Stimulated activated CD4-positive, alpha-beta T cell treated with anti-CD3 and anti-CD28 coated beads, Interleukin-2, amount 100 ng/mL, for 24 hours (primary cell): ENCODE results near the gene UBE2H.
A peak's percentile ranks its signal among the peaks of the same experiment; 100 is the strongest.
"Not testable (repeated sequence)": the region's sequence is repeated elsewhere in the genome, so short reads cannot be mapped to it uniquely, and the experiment has no call there.

Experiments
- DNase-seq, 2 donors: peaks; one replicate each; pipeline ENCODE4 v3.0.0-alpha.2; 2020

Gene UBE2H

DNA sequence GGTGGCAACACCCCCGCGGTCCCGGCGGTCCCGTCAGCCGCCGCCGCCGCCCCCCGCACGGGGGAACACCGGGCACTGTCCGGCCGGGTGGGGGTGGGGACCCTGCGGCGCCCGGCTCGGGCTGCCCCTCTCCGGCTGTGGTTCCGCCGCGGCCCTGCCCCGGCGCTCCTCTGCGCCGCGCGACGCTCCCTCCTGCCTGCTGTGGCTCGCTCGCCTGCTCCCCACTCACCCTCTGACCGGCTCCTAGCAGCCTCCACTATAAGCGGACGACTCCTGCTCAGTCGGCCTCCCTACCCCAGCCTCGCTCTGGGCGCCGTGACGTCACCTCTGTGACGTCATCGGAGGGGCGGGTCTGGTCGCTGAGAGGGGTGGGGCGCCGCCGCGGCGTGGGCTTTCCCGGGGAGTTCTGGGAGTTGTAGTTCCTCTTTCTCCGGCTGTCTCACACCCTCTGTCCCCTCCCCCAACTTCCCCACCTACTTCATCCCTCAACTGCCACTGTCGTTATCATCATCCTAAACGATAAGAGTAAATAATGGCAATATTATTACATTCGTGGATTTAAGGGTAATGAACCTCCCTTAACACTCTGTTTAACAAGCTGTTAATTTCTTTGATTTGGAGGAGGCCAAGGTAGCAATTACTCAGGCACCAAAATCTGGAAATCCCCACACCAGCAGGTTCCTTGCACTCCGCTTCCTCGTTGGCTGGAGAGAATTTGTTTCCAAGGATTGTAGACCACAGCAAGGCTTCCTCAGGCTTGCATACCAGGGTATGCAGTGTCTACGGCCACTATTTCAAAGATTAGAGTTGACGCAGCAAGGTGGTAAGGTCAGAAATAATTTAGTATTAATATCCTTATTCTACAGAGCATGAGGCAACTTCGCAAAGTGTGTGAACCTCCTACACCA lies at the start of gene UBE2H:
UBE2H (minus strand) TSS at position 308 of the 908 bp plus-strand sequence. CDS start 405 bp downstream, outside the sequence.
- DNase-seq = peak; percentile 93 to 94

DNA sequence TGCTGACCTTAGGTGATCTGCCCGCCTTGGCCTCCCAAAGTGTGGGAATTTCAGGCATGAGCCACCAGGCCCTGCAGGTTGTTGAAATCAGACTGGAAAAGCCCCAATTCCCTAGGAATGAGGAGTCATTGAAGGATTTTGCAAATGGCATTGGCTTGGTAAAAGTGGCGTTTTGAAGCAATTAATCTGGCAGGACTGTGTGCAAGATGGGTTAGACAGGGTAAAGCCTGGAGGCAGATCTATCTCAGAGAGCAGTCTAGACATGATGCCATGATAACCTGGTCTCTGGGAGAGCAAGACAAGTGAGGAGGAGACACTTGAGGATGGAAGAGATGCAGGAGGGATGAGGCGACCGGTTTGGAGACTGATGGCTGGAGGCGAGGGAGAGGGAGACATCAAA lies 45.7 kb upstream of the UBE2H start:
- no peak for DNase-seq

DNA sequence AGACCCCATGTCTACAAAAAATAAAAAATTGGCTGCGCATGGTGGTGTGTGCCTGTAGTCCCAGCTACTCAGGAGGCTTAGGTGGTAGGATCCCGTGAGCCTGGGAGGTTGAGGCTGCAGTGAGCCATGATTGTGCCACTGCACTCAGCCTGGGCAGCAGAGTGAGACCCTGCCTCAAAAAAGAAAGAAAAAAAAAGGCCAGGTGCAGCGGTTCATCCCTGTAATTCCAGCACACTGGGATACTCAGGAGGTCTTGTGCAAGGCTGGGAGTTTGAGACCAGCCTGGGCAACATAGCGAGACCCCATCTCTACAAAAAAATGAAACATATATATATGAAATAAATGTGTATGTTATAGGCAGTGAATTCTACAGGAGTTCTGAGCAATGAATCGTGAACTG lies 44.5 kb upstream of the UBE2H start:
- no peak for DNase-seq

DNA sequence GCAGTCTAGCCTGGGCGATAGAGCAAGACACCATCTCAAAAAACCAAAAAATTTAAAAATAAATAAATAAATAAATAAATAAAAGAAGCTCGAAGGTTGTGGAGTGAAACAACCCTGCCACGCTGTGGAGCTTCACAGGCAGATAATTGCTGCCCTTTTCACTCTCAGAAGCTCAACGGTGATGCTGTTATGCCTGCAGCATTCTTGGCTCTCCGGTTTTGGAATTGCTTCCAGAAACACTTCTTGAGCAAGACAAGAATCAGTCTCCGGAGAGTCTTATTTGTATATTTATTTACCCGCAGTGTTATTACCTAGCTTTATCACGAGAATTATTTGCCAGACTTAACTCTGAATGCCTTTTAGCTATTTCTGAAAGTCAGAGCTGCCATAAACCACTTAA lies 40.5 kb upstream of the UBE2H start:
- no peak for DNase-seq

DNA sequence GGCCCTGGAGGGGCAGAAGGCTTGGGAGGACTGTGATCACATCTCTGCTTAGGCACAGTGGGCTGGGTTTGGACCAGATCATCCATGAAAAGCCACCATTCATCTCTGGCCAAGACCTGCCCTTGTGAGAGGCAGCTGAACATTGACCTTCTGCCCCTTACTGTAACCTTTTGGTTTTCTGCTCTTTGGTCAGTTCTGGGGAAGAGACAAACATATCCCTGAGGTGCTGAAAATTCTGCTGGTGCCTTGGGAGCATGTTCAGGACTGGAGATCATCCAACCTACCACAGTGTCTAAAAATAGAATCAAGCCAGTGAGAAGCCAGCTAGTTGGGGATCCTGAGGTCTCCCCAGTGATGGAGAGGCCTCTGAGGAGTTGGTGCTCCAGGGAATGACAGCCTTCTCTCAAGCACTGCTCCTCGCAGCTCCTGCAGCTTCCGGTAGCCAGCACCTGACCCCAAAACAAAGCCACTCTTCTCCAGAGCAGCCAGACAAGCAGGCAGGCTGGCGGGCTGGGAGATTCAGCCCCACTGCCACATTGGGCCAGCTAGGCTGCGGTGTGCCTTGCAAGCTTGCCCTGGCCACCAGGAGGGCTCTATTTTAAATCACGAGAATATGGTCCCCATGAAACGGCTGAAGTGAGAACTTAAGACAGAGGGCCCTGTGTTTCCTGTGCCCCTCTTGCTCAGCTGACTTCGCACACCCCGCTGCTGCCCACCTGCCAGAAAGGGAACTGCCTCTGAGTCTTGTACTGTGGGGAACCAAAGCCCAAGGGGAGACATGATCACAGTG lies 37.8 kb upstream of the UBE2H start:
- no peak for DNase-seq

DNA sequence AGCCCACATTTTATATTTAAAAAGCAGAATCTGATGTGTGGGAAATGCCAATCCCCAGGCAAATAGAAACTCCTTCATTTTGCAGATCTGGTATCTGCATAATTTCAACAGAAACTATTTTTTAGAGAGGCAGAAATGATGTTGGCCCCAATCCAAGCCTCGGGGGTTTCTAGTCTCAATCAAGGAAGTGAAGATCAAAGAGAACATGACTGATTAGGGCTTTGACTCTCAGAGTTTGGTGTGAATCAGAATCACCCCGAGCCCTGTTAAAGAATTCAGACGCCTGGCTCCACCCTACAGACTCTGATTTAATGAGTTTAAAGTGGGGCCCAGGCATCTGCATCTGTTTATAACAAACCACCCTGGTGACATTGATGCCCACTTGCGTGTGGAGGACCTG lies 36.7 kb upstream of the UBE2H start:
- peak; percentile 57 to 67 for DNase-seq

DNA sequence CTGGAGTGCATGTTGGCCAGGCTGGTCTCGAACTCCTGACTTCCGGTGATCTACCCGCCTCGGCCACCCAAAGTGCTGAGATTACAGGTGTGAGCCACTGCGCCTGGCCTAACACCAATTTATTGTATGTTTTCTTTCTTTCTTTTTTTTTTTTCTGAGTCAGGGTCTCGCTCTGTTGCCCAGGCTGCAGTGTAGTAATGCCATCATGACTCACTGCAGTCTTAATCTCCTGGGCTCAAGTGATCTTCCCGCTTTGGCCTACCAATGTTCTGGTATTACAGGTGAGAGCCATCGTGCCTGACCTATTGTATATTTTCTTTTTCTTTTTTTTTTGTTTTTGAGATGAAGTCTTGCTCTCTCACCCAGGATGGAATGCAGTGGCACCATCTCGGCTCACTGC lies 33.8 kb upstream of the UBE2H start:
- no peak for DNase-seq

DNA sequence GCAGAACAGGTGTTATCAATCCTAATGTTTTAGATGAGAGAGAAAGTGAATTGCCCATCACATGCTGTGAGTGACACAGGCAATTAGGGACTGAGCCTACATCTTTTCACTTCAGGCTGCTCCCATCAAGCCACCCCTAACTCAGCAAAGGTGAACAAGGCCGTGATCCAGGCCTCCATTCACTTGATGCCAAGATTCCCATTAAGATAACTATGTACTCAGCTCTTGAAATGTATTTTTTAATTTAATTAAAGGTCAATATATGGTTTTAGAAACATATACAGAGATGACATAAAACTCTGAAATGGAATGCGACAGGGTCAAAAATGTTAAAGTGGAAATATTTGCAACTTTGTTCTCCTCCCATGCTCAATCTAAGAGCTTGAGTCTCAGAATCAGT lies 27.9 kb upstream of the UBE2H start:
- no peak for DNase-seq

DNA sequence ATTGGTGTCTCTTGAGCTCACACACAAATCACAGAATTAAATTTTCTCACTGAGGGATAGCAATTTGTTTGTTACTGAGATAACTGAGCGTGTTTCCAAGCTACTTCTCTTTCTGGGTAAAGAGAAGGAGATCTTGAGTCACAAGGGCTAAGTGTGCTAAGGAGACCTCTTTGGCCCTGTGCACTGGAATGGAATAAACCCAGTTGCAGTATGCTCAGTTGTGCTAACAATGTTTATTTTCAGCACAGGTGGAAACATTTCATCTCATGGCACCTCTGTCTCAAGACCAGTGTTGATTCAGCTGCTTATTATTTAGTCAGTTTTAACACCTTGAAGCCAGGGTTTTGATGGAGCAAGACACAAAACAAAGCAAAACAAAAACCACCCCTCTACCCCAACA lies 22.5 kb upstream of the UBE2H start:
- DNase-seq = no peak

DNA sequence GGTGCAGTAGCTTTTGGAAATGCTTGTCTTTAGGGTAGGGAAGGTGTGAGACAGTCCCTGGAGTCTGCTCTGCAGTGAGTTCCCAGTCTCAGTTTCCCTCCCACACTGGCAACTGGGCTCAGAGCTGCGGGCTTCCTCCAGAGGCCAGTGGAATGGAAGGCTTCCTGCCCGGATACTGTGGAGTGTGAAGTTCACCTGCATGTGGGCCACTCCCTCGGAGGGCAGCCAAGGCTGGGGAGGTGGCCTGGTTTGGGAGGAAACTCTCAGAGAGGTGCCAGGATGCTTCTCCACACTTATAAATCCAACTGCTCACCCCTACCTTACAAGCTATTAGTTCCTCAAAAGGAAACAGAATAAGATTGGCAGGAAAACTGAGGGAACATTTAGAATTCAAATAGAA lies 18.1 kb upstream of the UBE2H start:
- DNase-seq = no peak

DNA sequence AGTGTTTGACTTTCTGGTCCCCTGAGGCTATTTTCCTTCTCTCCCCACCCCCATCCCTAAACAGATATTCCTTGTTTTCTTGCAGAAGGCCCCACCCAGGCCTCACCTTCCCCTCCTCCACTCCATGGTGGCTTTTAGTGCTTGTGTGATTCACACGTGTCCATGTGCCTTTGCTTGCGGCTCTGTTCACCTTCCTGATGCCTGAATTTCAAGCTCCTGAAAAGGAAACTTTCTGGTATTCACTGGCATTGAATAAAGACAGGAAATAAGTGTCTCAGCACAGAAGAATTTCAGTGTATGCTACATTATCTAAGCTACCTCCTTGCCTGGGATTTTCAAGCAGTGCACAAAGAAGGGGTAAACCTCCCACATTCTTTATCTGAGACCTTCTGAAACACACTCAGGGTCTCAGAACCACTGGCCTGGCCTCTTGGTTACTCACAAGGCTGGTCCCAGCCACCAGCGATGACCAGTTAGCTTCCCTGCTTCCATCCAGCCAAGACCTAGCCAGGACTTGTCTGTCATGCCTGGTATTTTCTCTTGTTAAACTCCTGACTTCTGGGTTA lies 17.2 kb upstream of the UBE2H start:
- no peak for DNase-seq

DNA sequence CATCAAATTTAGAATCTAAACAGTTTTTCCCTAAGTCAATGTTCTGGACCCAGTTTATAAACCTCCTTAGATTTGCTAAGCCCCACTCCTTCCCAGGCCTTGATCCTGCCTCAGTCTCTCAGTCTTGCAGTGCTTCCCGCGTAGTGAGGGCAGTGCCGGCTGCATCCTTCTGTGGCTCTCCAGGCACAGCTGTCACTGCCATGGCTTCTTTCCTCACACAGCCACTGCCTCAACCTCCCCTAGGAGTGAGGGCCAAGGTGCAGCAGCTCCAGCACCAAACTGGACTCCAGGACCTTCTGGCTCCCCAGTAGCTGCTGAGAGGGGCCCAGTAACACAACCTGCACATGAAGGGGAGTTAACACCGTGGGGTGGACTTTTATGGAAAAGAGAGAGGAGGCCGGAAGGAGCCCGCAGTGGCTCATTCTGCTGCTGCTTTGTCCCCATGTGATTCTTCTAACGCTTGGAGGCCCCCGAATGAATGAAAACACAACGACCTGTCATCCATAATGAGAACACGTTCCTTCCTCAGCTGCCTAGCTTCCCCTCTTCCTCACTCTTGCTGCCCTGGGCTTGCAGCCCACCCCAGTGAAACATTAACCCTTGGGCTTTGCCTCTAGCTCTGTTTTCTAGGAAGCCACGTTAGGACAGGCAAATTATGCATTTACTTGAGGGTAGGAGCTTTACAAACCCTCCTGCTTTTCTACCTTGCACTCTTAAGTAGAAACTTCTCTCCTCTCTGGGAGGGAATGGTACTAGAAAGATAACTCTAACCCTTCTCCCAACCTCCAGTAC lies 16.0 kb upstream of the UBE2H start:
- no peak for DNase-seq

DNA sequence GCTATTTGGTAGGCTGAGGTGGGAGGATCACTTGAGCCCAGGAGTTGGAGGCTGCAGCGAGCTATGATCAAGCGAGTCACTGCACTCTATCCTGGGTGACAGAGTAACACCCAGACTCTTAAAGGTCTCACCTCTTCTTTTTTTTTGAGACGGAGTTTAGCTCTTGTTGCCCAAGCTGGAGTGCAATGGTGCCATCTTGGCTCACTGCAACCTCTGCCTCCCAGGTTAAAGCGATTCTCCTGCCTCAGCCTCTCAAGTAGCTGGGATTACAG lies 7.4 kb upstream of the UBE2H start:
- not testable (repeated sequence) for DNase-seq

DNA sequence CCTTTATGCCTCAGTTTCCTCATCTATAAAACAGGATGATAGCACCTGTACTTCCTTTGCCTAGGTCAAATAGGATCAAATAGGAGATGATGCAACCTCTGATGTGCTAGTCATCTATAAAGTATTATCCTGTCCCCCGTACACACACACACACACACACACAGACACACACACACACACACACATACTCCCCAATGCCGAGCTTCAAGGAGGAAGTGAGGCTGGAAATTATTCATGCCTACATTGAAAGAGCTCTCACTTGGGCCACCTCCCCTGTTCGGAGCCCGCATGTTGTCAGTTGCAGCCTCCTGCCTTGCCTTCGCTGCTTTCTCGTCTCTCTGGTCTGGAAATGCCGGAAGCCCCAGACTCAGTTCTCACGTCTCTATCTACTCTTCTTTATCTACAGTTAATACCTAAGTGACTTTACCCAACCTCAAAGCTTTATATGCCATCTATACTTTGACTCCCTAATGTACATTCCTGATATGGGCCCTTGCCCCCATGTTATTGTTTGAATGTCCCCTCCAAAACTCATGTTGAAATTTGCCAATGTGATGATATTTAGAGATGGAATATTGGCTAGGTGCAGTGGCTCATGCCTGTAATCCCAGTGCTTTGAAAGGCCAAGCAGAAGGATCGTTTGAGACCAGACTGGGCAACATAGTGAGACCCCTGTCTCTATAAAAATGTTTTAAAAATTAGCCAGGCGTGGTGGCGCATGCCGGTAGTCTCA lies 6.9 kb upstream of the UBE2H start:
- no peak for DNase-seq

DNA sequence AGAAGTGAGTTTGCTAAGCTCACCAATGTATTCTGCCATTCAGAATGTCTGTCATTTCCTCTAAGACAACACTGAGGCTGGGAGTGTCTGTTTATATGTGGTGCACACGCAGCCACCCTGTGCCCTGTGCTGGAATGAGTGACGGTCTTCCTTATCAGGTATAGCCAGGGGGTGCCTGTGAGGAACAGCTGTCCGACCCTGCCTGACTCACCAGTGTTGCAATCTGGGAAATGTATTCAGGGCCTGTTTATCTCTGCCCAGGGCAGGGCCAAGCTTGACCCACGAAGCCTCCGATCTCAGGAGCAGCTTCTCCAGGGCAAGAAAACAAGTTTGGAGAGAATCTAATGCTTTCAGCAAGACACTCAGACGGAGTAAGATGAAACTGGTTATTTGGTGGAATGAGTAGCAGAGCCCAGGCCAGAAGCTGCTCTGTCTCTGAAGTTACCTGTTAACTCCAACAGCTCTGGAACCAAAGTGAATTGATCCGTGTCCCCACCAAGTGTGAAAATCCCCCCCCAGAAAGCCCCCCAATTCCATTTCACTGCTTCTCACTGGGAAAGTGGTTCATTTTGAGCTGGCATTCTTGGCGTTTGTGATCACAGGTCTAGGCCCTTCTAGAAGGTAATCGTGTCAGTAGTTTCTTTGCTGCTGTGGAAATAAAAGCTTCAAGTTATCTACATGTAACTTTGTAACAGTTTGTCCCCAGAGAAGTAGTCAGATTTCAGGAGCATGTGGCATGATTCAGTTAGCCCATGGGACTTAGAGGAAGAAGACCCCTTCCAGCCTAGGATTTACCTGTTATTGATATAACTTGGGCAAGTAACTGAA lies 6.1 kb upstream of the UBE2H start:
- DNase-seq = no peak

DNA sequence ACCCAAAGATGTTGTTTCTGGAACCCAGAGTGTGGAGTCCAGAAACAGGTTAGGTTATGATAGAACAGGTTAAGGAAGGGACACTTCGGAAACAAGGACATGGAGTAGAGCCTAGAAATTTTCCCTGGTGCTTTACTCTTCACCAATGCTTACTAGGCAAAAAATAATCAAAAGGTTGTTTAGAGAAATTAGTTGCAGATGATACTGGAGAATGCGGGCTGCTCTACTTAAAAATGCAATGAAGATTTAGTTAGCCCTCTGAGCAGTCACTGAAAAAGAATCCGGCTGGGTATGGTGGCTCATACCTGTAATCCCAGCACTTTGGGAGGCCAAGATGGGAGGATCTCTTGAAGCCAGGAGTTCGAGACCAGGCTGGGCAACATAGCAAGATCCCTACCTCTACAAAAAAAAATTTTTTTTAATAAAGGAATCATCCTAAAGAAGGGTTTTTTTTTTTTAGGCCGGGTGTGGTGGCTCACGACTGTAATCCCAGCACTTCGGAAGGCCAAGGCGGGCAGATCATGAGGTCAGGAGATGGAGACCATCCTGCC lies 3.3 kb upstream of the UBE2H start:
- DNase-seq = no peak

DNA sequence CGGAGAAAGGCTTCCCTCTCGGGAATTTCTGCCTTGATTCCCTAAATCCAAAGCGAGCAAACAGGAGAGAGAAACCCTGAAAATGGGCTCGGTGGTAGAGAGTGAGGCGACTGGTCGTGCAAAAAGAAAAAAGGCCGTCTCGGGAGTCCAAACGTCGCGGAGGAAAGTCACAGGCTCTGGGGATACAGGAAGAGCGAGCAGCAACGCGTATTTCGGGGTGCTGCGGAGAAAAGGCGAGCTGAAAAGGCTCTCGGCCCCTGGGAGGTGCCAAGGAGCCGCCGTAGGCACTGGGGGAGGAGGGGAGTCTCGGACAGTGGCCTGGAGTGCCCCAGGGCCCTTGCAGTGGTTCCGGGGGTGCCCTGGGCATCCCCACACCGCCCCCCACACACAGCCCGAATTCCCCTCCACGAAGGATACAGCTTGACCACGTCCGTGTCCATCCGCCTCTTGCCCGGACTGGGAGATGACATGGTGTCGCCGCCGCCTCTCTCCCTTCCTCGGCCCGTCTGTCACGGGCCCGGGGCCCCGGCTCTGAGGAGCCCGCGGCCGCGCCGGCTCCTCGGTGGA lies 591 bp downstream of the UBE2H start:
- peak; percentile 24 to 36 for DNase-seq

DNA sequence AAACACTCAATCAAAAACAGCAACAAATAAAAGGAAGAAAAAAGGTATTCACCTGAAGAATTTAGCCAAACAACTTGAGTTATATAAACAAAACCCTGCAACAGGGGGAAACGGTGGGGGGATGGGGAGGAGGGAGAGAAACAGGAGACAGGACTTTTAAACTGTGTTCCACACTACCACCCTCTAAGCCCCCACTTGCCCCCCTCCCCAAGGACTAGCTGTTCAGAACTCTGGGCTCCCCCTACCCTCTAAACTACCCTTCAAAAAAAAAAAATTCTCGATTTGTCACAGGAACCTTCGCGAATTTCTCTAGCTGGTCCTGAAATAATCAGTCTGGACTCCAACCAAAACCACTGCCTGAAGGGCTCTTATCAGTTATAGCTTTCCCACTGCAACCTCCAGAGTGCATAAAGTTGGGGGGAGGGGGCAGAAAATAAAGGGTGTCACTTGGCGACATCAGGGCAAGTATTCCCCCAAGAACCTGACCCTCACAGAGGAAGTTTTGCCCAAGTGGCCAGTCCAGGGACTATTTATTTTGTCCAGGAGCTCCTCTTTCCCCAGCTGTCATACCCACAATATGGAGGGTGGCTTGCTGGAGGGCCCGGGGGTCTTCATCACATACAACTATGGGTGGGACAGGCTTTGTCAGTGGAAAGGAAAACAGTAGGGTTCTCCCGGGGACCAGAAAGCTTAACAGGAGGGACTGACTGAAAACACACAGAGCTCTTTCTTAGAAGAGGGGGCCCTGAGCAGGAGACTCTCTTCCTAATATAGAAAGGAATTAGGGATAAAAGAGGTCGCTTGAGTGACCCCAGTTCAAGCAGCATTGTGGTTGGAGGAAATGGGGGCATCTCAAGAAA lies 1.3 kb downstream of the UBE2H start:
- DNase-seq = peak in 1 of 2 donors; percentile 22

DNA sequence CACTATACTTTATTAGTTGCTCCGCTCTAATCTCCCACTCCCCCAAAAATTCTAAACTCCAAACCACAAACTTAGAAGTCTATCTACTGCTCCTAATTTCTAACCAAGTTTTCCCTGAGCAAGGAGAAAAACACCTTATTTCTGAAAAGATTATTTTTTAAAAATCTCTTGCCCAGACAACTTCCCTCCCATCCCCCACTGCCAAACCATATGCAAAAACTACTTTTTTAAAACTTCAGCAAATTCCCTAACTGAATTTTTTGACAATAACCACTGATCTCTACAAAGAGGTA lies 1.9 kb downstream of the UBE2H start:
- DNase-seq = no peak
